Thymus (tissue), 11 donors: ENCODE measurements around the gene CHST1. TPM values are rescaled to one million over a fixed set of nuclear protein-coding genes. Genes with fewer than 3 reads are reported as not detected.

Experiments used
- DNase-seq, 9 donors: peaks; one replicate each; pipeline ENCODE4 v3.0.0-alpha.2; 2013; ENCODE audit warnings: low spot score in 9 of 9, low read depth in 6 of 9, missing footprints in 1 of 9
- H3K27ac ChIP-seq, 2 donors: one replicate each; pipeline ENCODE4 v1.5.1; 2013; ENCODE audit warnings: control low read depth in 1 of 2, low read depth in 1 of 2, low read length in 1 of 2, mild to moderate bottlenecking in 1 of 2, moderate library complexity in 1 of 2
- H3K27me3 ChIP-seq, 2 donors: one replicate each; pipeline ENCODE4 v1.5.1; 2013; ENCODE audit warnings: low read length in 1 of 2; ENCODE audit not compliant: control insufficient read depth in 2 of 2, insufficient read depth in 1 of 2
- H3K36me3 ChIP-seq, 2 donors: one replicate each; pipeline ENCODE4 v1.5.1; 2013; ENCODE audit warnings: low read length in 1 of 2, mild to moderate bottlenecking in 1 of 2, moderate library complexity in 1 of 2; ENCODE audit not compliant: control insufficient read depth in 2 of 2, insufficient read depth in 2 of 2
- H3K4me1 ChIP-seq, 2 donors: one replicate each; pipeline ENCODE4 v1.5.1; 2013; ENCODE audit warnings: low read length in 2 of 2; ENCODE audit not compliant: control insufficient read depth in 2 of 2, insufficient read depth in 2 of 2
- H3K4me3 ChIP-seq, 2 donors: one replicate each; pipeline ENCODE4 v1.5.1; 2013; ENCODE audit warnings: low read length in 2 of 2, control low read depth in 1 of 2, mild to moderate bottlenecking in 1 of 2
- H3K9me3 ChIP-seq, 2 donors: one replicate each; pipeline ENCODE4 v1.5.1; 2013; ENCODE audit warnings: low read length in 1 of 2, mild to moderate bottlenecking in 1 of 2; ENCODE audit not compliant: control insufficient read depth in 2 of 2, insufficient read depth in 1 of 2
- WGBS: extraction: QIAGEN DNeasy Blood & Tissue Kit; methylation state at CpG from one replicate; pipeline ENCODE4 v1.1.7; 2013; 5-methylcytosine and 5-hydroxymethylcytosine counted together
- polyA plus RNA-seq: library from polyadenylated mRNA; stranded (reverse); fragments of 200-250 nt; gene quantifications from one replicate; pipeline ENCODE4 v1.2.3, GENCODE V29; 2013
- total RNA-seq: library from RNA; stranded (reverse); fragments of 120-200 nt; gene quantifications from one replicate; pipeline ENCODE4 v1.2.4, GENCODE V29; 2013
- donor health status: healthy.

CHST1 gene
- total and polyA plus RNA-seq, 2 donors, result 0.80 to 2.5 TPM

DNA sequence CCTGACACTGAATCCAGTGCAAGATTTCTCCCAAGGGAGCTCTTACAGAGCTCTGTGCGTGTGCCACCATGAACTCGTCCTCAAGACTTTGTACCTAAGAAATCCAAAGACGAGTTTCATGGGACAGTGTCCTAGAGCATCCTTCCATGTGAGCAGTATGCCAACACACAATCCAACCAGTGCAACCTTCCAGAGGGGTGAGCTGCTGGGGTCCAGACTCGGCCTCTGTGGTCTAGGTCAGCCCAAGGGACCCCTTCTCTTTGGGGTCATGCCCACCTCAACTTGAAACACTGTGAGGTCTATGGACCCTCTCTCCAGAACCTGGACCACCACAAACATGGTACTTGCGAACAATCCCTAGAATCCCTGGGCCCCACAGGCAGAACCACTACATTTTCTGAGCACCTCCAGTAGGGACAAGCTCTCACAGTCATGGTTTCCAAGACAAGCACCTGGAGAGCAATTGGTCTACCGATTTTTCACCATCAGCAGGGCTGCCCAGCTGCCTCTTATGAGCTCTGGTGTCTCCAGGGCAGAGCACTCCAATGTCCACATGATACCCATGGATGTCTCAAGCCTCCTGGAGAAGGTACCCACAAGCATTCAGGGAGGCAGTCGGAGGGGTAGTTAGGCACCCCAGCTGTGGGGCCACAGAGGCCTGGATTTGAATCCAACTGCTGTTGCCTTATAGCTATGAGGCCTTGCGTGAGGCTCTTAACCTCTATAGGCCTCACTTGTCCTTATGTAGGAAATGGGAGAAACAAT is 7.7 kb downstream of the CHST1 start:
- 98% methylated on average over 8 of the region's 8 CpGs for WGBS
- Histone ChIP-seq H3K36me3 (no peaks in the 10 kb centered on the region), H3K9me3 (no peaks in the 10 kb centered on the region), H3K4me1 (no peaks in the 10 kb centered on the region), H3K27me3 (peaks cover 2 to 61% of the 10 kb centered on the region in 2 donors), H3K4me3 (no peak overlapping the region), H3K27ac (no peak overlapping the region)
- no peak for DNase-seq

DNA sequence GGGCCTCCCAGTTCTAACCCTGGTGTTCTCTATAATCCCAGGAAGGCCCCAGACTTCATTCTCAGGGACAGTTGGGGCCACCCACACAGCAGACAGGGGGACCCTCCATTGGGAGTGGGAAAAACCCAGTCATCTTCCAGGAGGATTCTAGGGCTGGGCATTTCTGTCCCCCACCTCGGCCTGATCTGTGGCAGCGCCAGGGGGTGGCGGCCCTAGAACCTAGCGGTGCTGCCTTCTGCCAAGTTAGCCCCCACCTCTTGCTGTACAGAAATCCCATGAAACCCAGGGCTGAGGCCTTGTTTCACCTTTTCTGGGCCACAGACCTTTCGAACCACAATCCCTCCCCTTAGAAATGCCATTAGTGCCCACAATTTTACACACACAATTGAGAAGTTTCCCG is 9.6 kb downstream of the CHST1 start:
- Histone ChIP-seq H3K27me3 (peaks cover 0 to 52% of the 10 kb centered on the region in 2 donors), H3K4me1 (no peaks in the 10 kb centered on the region), H3K27ac (no peak overlapping the region), H3K36me3 (no peaks in the 10 kb centered on the region), H3K4me3 (no peak overlapping the region), H3K9me3 (no peaks in the 10 kb centered on the region)
- DNase-seq, result no peak
- WGBS, result 95% methylated on average over 6 of the region's 6 CpGs

DNA sequence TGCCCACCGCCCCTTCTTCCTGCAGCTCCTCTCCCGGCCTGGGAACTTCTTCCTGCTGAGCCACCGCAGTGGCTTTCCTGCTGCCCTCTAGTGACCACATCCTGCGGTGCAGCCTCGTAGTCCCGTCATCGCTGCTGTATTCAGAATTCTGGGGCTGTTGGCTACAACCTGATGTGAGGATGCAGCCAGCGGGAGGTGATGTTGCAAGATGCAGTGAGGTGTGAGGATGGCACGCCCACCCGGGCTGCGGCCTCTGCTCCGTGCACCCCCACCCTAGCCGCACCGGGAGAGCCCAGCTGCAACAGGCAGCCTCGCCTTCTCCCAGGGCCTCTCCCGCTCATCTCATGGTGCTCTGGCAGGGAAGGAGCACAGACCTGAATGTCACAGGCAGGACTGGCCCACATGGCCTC is 10.1 kb downstream of the CHST1 start:
- peak; percentile 25 to 78 (median 41) for DNase-seq
- Histone ChIP-seq H3K4me3 (no peak overlapping the region), H3K4me1 (no peaks in the 10 kb centered on the region), H3K27me3 (peaks cover 0 to 52% of the 10 kb centered on the region in 2 donors), H3K9me3 (peaks cover 0 to 3% of the 10 kb centered on the region in 2 donors), H3K36me3 (no peaks in the 10 kb centered on the region), H3K27ac (no peak overlapping the region)
- WGBS, result 13% methylated on average over 16 of the region's 16 CpGs

DNA sequence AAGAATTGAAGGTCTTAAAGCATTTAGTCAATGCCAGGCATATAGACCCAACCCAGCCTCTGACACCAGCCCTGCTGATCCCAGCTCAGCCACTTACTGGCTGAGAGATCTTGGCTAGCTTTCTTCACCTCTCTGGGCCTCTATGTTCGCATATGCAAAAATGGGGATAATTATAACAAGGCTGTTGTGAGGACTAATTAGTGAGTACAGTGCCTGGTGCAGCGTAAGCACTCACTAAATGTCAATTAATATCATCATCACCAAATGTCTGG is 10.5 kb downstream of the CHST1 start:
- DNase-seq, result no peak
- peaks cover 0 to 52% of the 10 kb centered on the region in 2 donors for H3K27me3 ChIP-seq

DNA sequence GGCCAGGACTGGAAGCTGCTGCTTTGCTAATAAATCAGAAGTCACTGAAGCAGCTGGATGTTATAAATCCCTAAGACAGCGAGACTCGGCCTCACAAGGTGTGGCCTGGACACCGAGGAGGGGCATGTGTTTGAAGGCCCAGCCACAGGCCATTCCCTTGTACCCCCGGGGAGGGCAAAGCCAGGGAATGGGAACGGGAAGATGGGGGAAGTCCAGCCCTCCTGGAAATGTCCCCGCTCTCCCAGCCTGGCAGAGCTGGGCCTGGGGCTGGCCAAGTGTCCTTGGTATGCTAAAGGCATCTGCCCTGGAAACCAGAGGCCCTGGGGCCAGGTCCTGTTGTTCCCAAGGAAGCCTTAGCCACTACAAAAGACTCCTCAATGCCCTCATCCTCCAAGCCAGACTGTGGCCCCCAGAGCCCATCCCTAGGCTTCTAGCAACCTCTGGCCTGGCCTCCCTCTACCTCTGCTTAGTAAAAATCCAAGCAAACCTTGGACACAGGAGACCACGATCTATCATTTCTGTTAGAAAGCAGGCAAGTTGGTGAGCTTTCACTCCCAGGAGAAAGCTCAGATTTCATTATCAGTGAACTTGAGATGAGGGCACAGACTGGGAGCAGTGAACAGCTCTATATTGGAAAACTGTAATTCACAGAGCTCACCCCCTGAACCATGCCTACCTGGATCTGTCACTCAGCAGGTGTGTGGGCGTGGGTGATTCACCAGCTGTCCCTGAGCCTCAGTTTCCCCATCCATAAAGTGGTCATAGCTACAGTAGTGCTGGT is 11.0 kb downstream of the CHST1 start:
- DNase-seq, result no peak
- Histone ChIP-seq H3K4me1 (no peaks in the 10 kb centered on the region), H3K27me3 (peaks cover 0 to 52% of the 10 kb centered on the region in 2 donors), H3K36me3 (no peaks in the 10 kb centered on the region), H3K27ac (no peak overlapping the region), H3K4me3 (no peak overlapping the region), H3K9me3 (peaks cover 0 to 6% of the 10 kb centered on the region in 2 donors)
- WGBS, result 81% methylated on average over 8 of the region's 8 CpGs

More for the DNA sequence above, 10.5 kb downstream of the CHST1 start:
- Histone ChIP-seq H3K27ac (no peak overlapping the region), H3K4me3 (no peak overlapping the region), H3K36me3 (no peaks in the 10 kb centered on the region), H3K4me1 (no peaks in the 10 kb centered on the region), H3K9me3 (peaks cover 0 to 6% of the 10 kb centered on the region in 2 donors)
- 92% methylated on average over 2 of the region's 2 CpGs for WGBS

DNA sequence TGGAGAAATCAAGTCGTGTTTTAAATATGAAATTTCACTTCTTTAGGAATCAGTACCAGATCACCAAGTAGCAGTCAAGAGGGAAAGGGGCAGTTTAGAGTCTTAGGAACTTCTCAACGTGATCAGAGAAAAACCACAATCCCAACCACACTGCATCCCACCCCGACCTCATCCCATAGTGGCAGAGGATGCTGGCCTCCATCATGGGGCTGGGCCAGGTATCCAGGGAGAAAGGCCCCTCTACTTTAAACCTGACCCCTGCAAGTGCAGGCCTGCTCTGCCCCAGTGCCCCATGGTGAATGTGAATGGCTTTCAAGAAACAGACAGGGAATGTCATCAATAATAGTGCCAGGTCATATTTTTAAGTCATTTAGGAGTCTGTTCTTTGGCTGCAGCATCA is 12.1 kb downstream of the CHST1 start:
- H3K27me3 ChIP-seq, result peaks cover 0 to 40% of the 10 kb centered on the region in 2 donors
- no peak for DNase-seq
- 45% methylated on average over 3 of the region's 3 CpGs for whole genome bisulfite sequencing

DNA sequence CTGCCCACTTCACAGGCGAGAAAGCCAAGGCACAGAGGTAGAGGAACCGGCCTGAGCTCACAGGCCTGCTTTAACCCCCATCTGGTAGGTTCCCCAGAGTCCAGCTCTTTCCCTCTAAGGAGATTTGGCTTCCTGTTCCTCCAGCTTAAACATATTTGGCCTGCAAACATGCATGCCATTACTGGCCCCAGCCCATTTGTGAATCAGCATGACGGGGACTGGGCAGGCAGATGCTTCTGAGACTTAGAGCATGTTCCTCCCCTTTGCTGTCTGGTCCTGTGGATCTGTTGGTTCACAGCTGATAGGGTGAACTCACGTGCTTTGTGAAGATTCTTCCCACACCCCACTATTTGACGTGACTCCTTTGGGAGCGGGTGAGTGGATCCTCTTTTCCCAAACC is 12.6 kb downstream of the CHST1 start:
- 94% methylated on average over 6 of the region's 6 CpGs for WGBS
- Histone ChIP-seq H3K9me3 (peaks cover 0 to 6% of the 10 kb centered on the region in 2 donors), H3K36me3 (no peaks in the 10 kb centered on the region), H3K4me1 (no peaks in the 10 kb centered on the region), H3K27ac (no peak overlapping the region), H3K4me3 (no peak overlapping the region), H3K27me3 (peaks cover 0 to 35% of the 10 kb centered on the region in 2 donors)
- DNase-seq, result no peak

More for the DNA sequence above, 12.1 kb downstream of the CHST1 start:
- Histone ChIP-seq H3K9me3 (peaks cover 0 to 6% of the 10 kb centered on the region in 2 donors), H3K36me3 (no peaks in the 10 kb centered on the region), H3K4me3 (no peak overlapping the region), H3K27ac (no peak overlapping the region), H3K4me1 (no peaks in the 10 kb centered on the region)

DNA sequence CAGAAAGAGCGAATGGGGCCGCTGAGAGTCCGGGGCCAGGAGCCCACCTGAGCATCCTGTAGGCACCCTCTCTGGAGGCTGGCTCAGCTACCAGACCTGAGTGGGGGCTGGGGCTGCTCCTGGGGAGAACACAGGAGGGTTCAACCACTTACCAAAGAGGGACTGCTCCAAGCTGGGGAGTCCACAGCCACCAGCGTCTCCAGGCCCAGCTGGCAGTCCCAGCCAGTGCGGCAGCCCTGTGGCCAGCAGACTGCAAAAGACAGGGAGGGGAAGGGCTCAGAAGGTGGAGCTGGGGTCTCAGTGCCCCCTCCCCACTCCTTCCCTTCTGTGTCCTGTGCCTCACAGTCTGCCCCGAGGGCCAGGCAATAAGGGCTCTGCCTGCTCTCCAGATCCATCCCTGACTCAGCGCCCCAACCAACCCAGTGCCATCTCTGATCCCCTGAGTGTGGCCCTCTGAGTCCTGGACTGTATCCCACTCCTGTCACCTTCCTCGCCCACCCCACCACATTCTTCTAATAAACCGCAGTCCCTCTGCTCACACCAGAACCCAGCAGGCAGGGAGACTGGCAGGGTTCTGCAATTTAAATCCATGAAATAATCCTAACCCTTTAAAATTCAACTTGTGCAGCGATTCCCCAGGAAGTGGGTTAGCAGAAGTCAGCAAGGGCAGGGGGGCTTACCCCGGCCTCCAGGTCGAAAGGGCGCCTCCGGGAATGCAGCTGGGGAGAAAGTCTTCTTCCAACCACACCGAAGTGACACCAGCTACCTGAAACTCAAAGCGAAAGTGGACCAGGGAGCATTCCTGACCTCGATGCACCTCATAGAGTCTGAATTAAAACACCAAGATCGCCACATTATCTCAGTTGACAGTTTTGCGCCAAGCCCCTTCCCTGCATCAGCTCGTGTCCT is 13.3 kb downstream of the CHST1 start:
- Histone ChIP-seq H3K27ac (no peak overlapping the region), H3K4me3 (no peak overlapping the region), H3K4me1 (no peaks in the 10 kb centered on the region), H3K9me3 (peaks cover 0 to 6% of the 10 kb centered on the region in 2 donors), H3K36me3 (no peaks in the 10 kb centered on the region), H3K27me3 (peaks cover 0 to 31% of the 10 kb centered on the region in 2 donors)
- no peak for DNase-seq
- 91% methylated on average over 20 of the region's 20 CpGs for WGBS
